ENCODE measurements around the gene CHRNE.

Gene CHRNE

DNA sequence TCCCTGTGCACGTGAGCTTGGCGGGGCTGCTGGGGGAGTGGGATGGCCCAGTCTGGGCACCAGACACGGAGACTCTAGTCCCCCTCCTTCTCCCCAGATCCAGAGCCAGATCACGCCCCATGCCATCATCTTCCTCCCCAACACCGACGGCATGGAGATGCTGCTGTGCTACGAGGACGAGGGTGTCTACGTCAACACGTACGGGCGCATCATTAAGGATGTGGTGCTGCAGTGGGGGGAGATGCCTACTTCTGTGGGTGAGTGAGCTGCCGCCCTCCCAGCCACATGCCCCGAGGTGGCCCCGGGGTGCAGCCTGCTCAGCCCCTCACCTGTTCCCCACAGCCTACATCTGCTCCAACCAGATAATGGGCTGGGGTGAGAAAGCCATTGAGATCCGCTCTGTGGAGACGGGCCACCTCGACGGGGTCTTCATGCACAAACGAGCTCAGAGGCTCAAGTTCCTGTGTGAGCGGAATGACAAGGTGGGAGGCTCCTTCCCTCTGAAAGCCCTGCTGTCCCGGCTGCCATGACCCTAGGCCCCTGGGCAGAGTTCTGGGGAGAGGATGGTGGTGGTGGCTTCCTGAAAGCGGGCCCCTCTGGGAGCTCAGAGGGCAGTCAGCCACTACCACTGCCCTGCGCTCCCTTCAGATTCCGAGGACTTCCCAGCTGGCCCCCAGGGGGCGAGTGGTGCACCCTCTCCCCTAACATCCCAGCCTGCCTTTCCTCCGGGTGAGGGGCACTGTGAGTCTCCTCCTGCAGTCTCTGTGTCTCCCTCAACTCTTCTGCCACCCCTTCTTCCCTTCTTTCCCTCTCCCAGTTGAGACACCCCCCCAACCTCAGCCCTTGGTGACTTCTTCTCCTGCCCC, 6.3 kb downstream of the CHRNE start:
- Histone ChIP-seq H3K4me1 (ENCODE audit: control insufficient read depth, insufficient read depth, low read depth, low read length) (peaks cover 8% of the 10 kb centered on the region), H3K4me2 (ENCODE audit: low read length, poor library complexity, severe bottlenecking) (no peak overlapping the region), H3K9ac (ENCODE audit: low read length) (no peak overlapping the region), H2BK12ac (ENCODE audit: low read length in 2 of 2) (no peak overlapping the region), H3K36me3 (ENCODE audit: control insufficient read depth in 1 of 2, insufficient read depth in 2 of 2, low read depth in 1 of 2, low read length in 2 of 2) (peaks cover 54 to 99% of the 10 kb centered on the region in 2 experiments), H2BK5ac (ENCODE audit: low read depth, low read length, poor library complexity, severe bottlenecking) (no peak overlapping the region), H3K14ac (ENCODE audit: low read length in 2 of 2) (no peak overlapping the region), H2AK5ac (ENCODE audit: low read length, severe bottlenecking) (no peak overlapping the region), H3K4me3 (ENCODE audit: insufficient read depth in 1 of 2, low read depth in 1 of 2, low read length in 2 of 2) (no peak overlapping the region), H3K23ac (ENCODE audit: low read length in 2 of 2) (no peak overlapping the region), H3K79me1 (replicated peaks; ENCODE audit: low read length, poor library complexity, severe bottlenecking) (peaks cover 3% of the 10 kb centered on the region), H2AFZ (ENCODE audit: low read depth, low read length) (no peak overlapping the region), H3K27ac (ENCODE audit: low read length, poor library complexity, severe bottlenecking) (no peak overlapping the region), H3K18ac (ENCODE audit: low read depth in 1 of 2, low read length in 2 of 2) (no peak overlapping the region), H3K27me3 (ENCODE audit: control insufficient read depth in 1 of 2, insufficient read depth in 1 of 2, low read length in 2 of 2) (peaks cover 0 to 14% of the 10 kb centered on the region in 2 experiments), H3K9me3 (ENCODE audit: control insufficient read depth, low read length) (no peaks in the 10 kb centered on the region), H2BK120ac (ENCODE audit: low read depth, low read length) (no peak overlapping the region), H3K4ac (ENCODE audit: low read depth in 1 of 2, low read length in 2 of 2) (no peak overlapping the region), H2BK15ac (ENCODE audit: low read depth, poor library complexity, severe bottlenecking) (no peak overlapping the region), H4K91ac (ENCODE audit: low read length) (peak overlapping the region; percentile 57), H4K8ac (ENCODE audit: low read length) (peak overlapping the region; percentile 45)
- DNase-seq, result no peak
- WGBS, result 97% methylated on average over 27 of the region's 27 CpGs

DNA sequence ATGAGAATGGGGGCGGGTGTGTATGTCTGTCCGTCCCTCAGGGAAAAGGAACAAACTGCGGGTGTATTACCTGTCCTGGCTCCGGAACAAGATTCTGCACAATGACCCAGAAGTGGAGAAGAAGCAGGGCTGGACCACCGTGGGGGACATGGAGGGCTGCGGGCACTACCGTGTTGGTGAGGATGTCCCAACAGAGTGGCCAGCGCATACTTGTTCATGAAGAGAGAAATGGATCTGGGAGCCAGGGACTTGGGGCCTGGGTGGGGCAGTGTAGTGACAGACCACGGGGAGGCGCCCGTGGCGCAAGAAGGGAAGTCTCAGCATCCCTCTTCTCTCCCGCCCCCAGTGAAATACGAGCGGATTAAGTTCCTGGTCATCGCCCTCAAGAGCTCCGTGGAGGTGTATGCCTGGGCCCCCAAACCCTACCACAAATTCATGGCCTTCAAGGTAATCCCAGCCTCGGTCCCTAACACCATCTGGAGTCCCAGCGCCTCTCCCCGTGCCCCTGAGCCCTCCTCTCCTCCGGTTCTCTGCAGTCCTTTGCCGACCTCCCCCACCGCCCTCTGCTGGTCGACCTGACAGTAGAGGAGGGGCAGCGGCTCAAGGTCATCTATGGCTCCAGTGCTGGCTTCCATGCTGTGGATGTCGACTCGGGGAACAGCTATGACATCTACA, 7.1 kb downstream of the CHRNE start:
- Histone ChIP-seq H4K91ac (ENCODE audit: low read length) (no peak overlapping the region), H3K27me3 (ENCODE audit: control insufficient read depth in 1 of 2, insufficient read depth in 1 of 2, low read length in 2 of 2) (peaks cover 0 to 14% of the 10 kb centered on the region in 2 experiments), H2BK120ac (ENCODE audit: low read depth, low read length) (no peak overlapping the region), H3K36me3 (ENCODE audit: control insufficient read depth in 1 of 2, insufficient read depth in 2 of 2, low read depth in 1 of 2, low read length in 2 of 2) (peaks cover 62 to 99% of the 10 kb centered on the region in 2 experiments), H3K4ac (ENCODE audit: low read depth in 1 of 2, low read length in 2 of 2) (no peak overlapping the region), H2AK5ac (ENCODE audit: low read length, severe bottlenecking) (no peak overlapping the region), H2BK5ac (ENCODE audit: low read depth, low read length, poor library complexity, severe bottlenecking) (no peak overlapping the region), H3K18ac (ENCODE audit: low read depth in 1 of 2, low read length in 2 of 2) (no peak overlapping the region), H3K23ac (ENCODE audit: low read length in 2 of 2) (no peak overlapping the region), H3K4me3 (ENCODE audit: insufficient read depth in 1 of 2, low read depth in 1 of 2, low read length in 2 of 2) (no peak overlapping the region), H3K9me3 (ENCODE audit: control insufficient read depth, low read length) (no peaks in the 10 kb centered on the region), H3K4me1 (ENCODE audit: control insufficient read depth, insufficient read depth, low read depth, low read length) (peaks cover 8% of the 10 kb centered on the region), H3K79me1 (replicated peaks; ENCODE audit: low read length, poor library complexity, severe bottlenecking) (peaks cover 3% of the 10 kb centered on the region), H3K14ac (ENCODE audit: low read length in 2 of 2) (no peak overlapping the region), H3K4me2 (ENCODE audit: low read length, poor library complexity, severe bottlenecking) (no peak overlapping the region), H3K9ac (ENCODE audit: low read length) (no peak overlapping the region), H2AFZ (ENCODE audit: low read depth, low read length) (no peak overlapping the region), H4K8ac (ENCODE audit: low read length) (peak overlapping the region; percentile 45), H2BK15ac (ENCODE audit: low read depth, poor library complexity, severe bottlenecking) (no peak overlapping the region), H3K27ac (ENCODE audit: low read length, poor library complexity, severe bottlenecking) (no peak overlapping the region), H2BK12ac (ENCODE audit: low read length in 2 of 2) (no peak overlapping the region)
- DNase-seq, result no peak
- 82% methylated on average over 27 of the region's 27 CpGs for WGBS

DNA sequence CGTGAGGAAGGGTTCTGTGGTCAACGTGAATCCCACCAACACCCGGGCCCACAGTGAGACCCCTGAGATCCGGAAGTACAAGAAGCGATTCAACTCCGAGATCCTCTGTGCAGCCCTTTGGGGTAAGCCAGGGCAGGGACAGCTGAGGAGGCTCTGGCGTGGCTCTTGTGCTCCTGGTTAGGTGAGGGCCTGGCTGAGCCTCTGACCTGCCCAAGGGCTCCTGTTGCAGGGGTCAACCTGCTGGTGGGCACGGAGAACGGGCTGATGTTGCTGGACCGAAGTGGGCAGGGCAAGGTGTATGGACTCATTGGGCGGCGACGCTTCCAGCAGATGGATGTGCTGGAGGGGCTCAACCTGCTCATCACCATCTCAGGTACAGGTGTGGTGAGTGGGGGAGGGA, 7.8 kb downstream of the CHRNE start:
- no peak overlapping the region for H3K4me2 ChIP-seq (ENCODE audit: low read length, poor library complexity, severe bottlenecking)
- no peak overlapping the region for H3K18ac ChIP-seq (ENCODE audit: low read depth in 1 of 2, low read length in 2 of 2)
- no peak overlapping the region for H3K9ac ChIP-seq (ENCODE audit: low read length)
- no peak overlapping the region for H2BK15ac ChIP-seq (ENCODE audit: low read depth, poor library complexity, severe bottlenecking)
- no peak overlapping the region for H4K8ac ChIP-seq (ENCODE audit: low read length)
- 97% methylated on average over 13 of the region's 13 CpGs for WGBS
- H3K4me3 ChIP-seq (ENCODE audit: insufficient read depth in 1 of 2, low read depth in 1 of 2, low read length in 2 of 2), result no peak overlapping the region
- H3K14ac ChIP-seq (ENCODE audit: low read length in 2 of 2), result no peak overlapping the region
- no peak overlapping the region for H2BK5ac ChIP-seq (ENCODE audit: low read depth, low read length, poor library complexity, severe bottlenecking)
- no peaks in the 10 kb centered on the region for H3K9me3 ChIP-seq (ENCODE audit: control insufficient read depth, low read length)
- peaks cover 3% of the 10 kb centered on the region for H3K79me1 ChIP-seq (replicated peaks; ENCODE audit: low read length, poor library complexity, severe bottlenecking)
- H3K23ac ChIP-seq (ENCODE audit: low read length in 2 of 2), result no peak overlapping the region
- H4K91ac ChIP-seq (ENCODE audit: low read length), result peak overlapping the region; percentile 0
- H3K27ac ChIP-seq (ENCODE audit: low read length, poor library complexity, severe bottlenecking), result no peak overlapping the region
- DNase-seq, result no peak
- no peak overlapping the region for H2BK120ac ChIP-seq (ENCODE audit: low read depth, low read length)
- H2AFZ ChIP-seq (ENCODE audit: low read depth, low read length), result no peak overlapping the region
- H2AK5ac ChIP-seq (ENCODE audit: low read length, severe bottlenecking), result no peak overlapping the region
- peaks cover 8% of the 10 kb centered on the region for H3K4me1 ChIP-seq (ENCODE audit: control insufficient read depth, insufficient read depth, low read depth, low read length)
- H2BK12ac ChIP-seq (ENCODE audit: low read length in 2 of 2), result no peak overlapping the region
- peaks cover 0 to 14% of the 10 kb centered on the region in 2 experiments for H3K27me3 ChIP-seq (ENCODE audit: control insufficient read depth in 1 of 2, insufficient read depth in 1 of 2, low read length in 2 of 2)
- H3K4ac ChIP-seq (ENCODE audit: low read depth in 1 of 2, low read length in 2 of 2), result no peak overlapping the region
- H3K36me3 ChIP-seq (ENCODE audit: control insufficient read depth in 1 of 2, insufficient read depth in 2 of 2, low read depth in 1 of 2, low read length in 2 of 2), result peaks cover 69 to 99% of the 10 kb centered on the region in 2 experiments
